Measurements from ENCODE around the gene NCK1. TPM values are rescaled to one million over a fixed set of nuclear protein-coding genes. Genes with fewer than 3 reads are reported as not detected.

NCK1 gene
- total RNA-seq, 1 donor from 2014 or later = 43.7 TPM

GRCh38 chr3:136949146-136949545 lies 87.1 kb downstream of the NCK1 start:
- DNase-seq (ENCODE audit: low read depth) (no peak), FAIRE-seq (no peak)
- Histone ChIP-seq H2AFZ (ENCODE audit: low read depth, low read length) (no peak overlapping the region), H3K4me2 (ENCODE audit: low read length) (no peak overlapping the region), H3K27ac (ENCODE audit: low read depth, low read length) (no peak overlapping the region), H3K27me3 (ENCODE audit: insufficient read depth, low read length) (no peaks in the 10 kb centered on the region), H4K20me1 (ENCODE audit: insufficient read depth, low read length) (no peaks in the 10 kb centered on the region), H3K9ac (ENCODE audit: low read length) (no peak overlapping the region), H3K4me3 (ENCODE audit: insufficient read depth, low read depth, low read length) (no peak overlapping the region), H3K9me3 (ENCODE audit: insufficient read depth, low read depth, low read length) (no peaks in the 10 kb centered on the region), H3K79me2 (ENCODE audit: insufficient read depth, low read length) (peaks cover 6% of the 10 kb centered on the region), H3K36me3 (ENCODE audit: insufficient read depth, low read length) (peaks cover 7% of the 10 kb centered on the region), H3K4me1 (ENCODE audit: insufficient read depth, low read length) (no peaks in the 10 kb centered on the region)
- Mint-ChIP-seq H3K36me3 (ENCODE audit: low read depth, unreplicated experiment) (peaks cover 7% of the 10 kb centered on the region), H3K9me3 (ENCODE audit: unreplicated experiment) (no peaks in the 10 kb centered on the region), H3K4me3 (ENCODE audit: unreplicated experiment) (no peak overlapping the region), H3K27ac (ENCODE audit: unreplicated experiment) (no peak overlapping the region), H3K27me3 (ENCODE audit: low read depth, unreplicated experiment) (no peaks in the 10 kb centered on the region), H3K4me1 (ENCODE audit: low read depth, unreplicated experiment) (peaks cover 10% of the 10 kb centered on the region)
- TF ChIP-seq CTCF (IDR thresholded peaks at IDR 0.05; ENCODE audit: insufficient read depth, low read depth, low read length) = no peak
- no peak for TF ChIP-seq EZH2 (IDR thresholded peaks at IDR 0.05; ENCODE audit: insufficient read depth, low read length)

- Mint-ChIP-seq H3K27me3 (ENCODE audit: low read depth, unreplicated experiment) (no peaks in the 10 kb centered on the region), H3K4me1 (ENCODE audit: low read depth, unreplicated experiment) (peaks cover 14% of the 10 kb centered on the region), H3K36me3 (ENCODE audit: low read depth, unreplicated experiment) (peaks cover 7% of the 10 kb centered on the region), H3K4me3 (ENCODE audit: unreplicated experiment) (no peak overlapping the region), H3K27ac (ENCODE audit: unreplicated experiment) (no peak overlapping the region), H3K9me3 (ENCODE audit: unreplicated experiment) (no peaks in the 10 kb centered on the region)
- no peak overlapping the region for H2AFZ ChIP-seq (ENCODE audit: low read depth, low read length)
- no peak overlapping the region for H3K4me3 ChIP-seq (ENCODE audit: insufficient read depth, low read depth, low read length)
- H3K4me2 ChIP-seq (ENCODE audit: low read length) = no peak overlapping the region
- no peak for DNase-seq (ENCODE audit: low read depth)
- peaks cover 7% of the 10 kb centered on the region for H3K36me3 ChIP-seq (ENCODE audit: insufficient read depth, low read length)
- no peaks in the 10 kb centered on the region for H4K20me1 ChIP-seq (ENCODE audit: insufficient read depth, low read length)
- no peaks in the 10 kb centered on the region for H3K9me3 ChIP-seq (ENCODE audit: insufficient read depth, low read depth, low read length)
- H3K27me3 ChIP-seq (ENCODE audit: insufficient read depth, low read length) = no peaks in the 10 kb centered on the region
- H3K4me1 ChIP-seq (ENCODE audit: insufficient read depth, low read length) = no peaks in the 10 kb centered on the region
- H3K9ac ChIP-seq (ENCODE audit: low read length) = no peak overlapping the region
- no peak overlapping the region for H3K27ac ChIP-seq (ENCODE audit: low read depth, low read length)
- no peak for TF ChIP-seq CTCF (IDR thresholded peaks at IDR 0.05; ENCODE audit: insufficient read depth, low read depth, low read length)
- no peak for TF ChIP-seq EZH2 (IDR thresholded peaks at IDR 0.05; ENCODE audit: insufficient read depth, low read length)
- peaks cover 2% of the 10 kb centered on the region for H3K79me2 ChIP-seq (ENCODE audit: insufficient read depth, low read length)
- no peak for FAIRE-seq
These were observed 87.7 kb downstream of the NCK1 start for GRCh38 chr3:136949708-136950107.

GRCh38 chr3:136950623-136951022 lies 88.6 kb downstream of the NCK1 start:
- Histone ChIP-seq H4K20me1 (ENCODE audit: insufficient read depth, low read length) (no peaks in the 10 kb centered on the region), H3K79me2 (ENCODE audit: insufficient read depth, low read length) (no peaks in the 10 kb centered on the region), H3K27ac (ENCODE audit: low read depth, low read length) (no peak overlapping the region), H3K9me3 (ENCODE audit: insufficient read depth, low read depth, low read length) (no peaks in the 10 kb centered on the region), H3K9ac (ENCODE audit: low read length) (no peak overlapping the region), H3K4me2 (ENCODE audit: low read length) (no peak overlapping the region), H3K36me3 (ENCODE audit: insufficient read depth, low read length) (peaks cover 4% of the 10 kb centered on the region), H2AFZ (ENCODE audit: low read depth, low read length) (no peak overlapping the region), H3K4me3 (ENCODE audit: insufficient read depth, low read depth, low read length) (no peak overlapping the region), H3K4me1 (ENCODE audit: insufficient read depth, low read length) (peaks cover 7% of the 10 kb centered on the region), H3K27me3 (ENCODE audit: insufficient read depth, low read length) (no peaks in the 10 kb centered on the region)
- Mint-ChIP-seq H3K4me1 (ENCODE audit: low read depth, unreplicated experiment) (peaks cover 23% of the 10 kb centered on the region), H3K27me3 (ENCODE audit: low read depth, unreplicated experiment) (no peaks in the 10 kb centered on the region), H3K36me3 (ENCODE audit: low read depth, unreplicated experiment) (peaks cover 4% of the 10 kb centered on the region), H3K27ac (ENCODE audit: unreplicated experiment) (no peak overlapping the region), H3K4me3 (ENCODE audit: unreplicated experiment) (no peak overlapping the region), H3K9me3 (ENCODE audit: unreplicated experiment) (no peaks in the 10 kb centered on the region)
- FAIRE-seq (no peak), DNase-seq (ENCODE audit: low read depth) (no peak)
- TF ChIP-seq EZH2 (IDR thresholded peaks at IDR 0.05; ENCODE audit: insufficient read depth, low read length) (no peak), CTCF (IDR thresholded peaks at IDR 0.05; ENCODE audit: insufficient read depth, low read depth, low read length) (no peak)
